Measurements from ENCODE around the gene GRM5.
"Not testable (repeated sequence)": the region's sequence is repeated elsewhere in the genome, so short reads cannot be mapped to it uniquely, and the experiment has no call there.

The GRM5 gene

GRCh38 chr11:88838139-88838538 is 227.6 kb downstream of the GRM5 start:
- DNase-seq (ENCODE audit: low read depth in 2 of 2), result not testable (repeated sequence)

GRCh38 chr11:88835709-88836108 is 230.1 kb downstream of the GRM5 start:
- DNase-seq (ENCODE audit: low read depth in 2 of 2), result not testable (repeated sequence)

- DNase-seq (ENCODE audit: low read depth in 2 of 2), result no peak
Observed at GRCh38 chr11:88831303-88831890, 234.4 kb downstream of the GRM5 start.

GRCh38 chr11:88827018-88827676 is 238.6 kb downstream of the GRM5 start:
- no peak for DNase-seq (ENCODE audit: low read depth in 2 of 2)

- no peak for DNase-seq (ENCODE audit: low read depth in 2 of 2)
Observed at GRCh38 chr11:88819616-88820015, 246.2 kb downstream of the GRM5 start.

GRCh38 chr11:88818978-88819377 is 246.8 kb downstream of the GRM5 start:
- DNase-seq (ENCODE audit: low read depth in 2 of 2), result no peak

- no peak for DNase-seq (ENCODE audit: low read depth in 2 of 2)
Observed at GRCh38 chr11:88815505-88815904, 250.3 kb downstream of the GRM5 start.

GRCh38 chr11:88814076-88814475 is 251.7 kb downstream of the GRM5 start:
- DNase-seq (ENCODE audit: low read depth in 2 of 2), result no peak

GRCh38 chr11:88813233-88813915 is 252.4 kb downstream of the GRM5 start:
- no peak for DNase-seq (ENCODE audit: low read depth in 2 of 2)

- no peak for DNase-seq (ENCODE audit: low read depth in 2 of 2)
Observed at GRCh38 chr11:88810420-88811097, 255.2 kb downstream of the GRM5 start.

- DNase-seq (ENCODE audit: low read depth in 2 of 2), result no peak
Observed at GRCh38 chr11:88809126-88809525, 256.7 kb downstream of the GRM5 start.

GRCh38 chr11:88807349-88807748 is 258.4 kb downstream of the GRM5 start:
- DNase-seq (ENCODE audit: low read depth in 2 of 2), result no peak

GRCh38 chr11:88806410-88806809 is 259.4 kb downstream of the GRM5 start:
- DNase-seq (ENCODE audit: low read depth in 2 of 2), result no peak

GRCh38 chr11:88801484-88802123 is 264.2 kb downstream of the GRM5 start:
- no peak for DNase-seq (ENCODE audit: low read depth in 2 of 2)

GRCh38 chr11:88799771-88800500 is 265.8 kb downstream of the GRM5 start:
- DNase-seq (ENCODE audit: low read depth in 2 of 2), result no peak

GRCh38 chr11:88790182-88790581 is 275.6 kb downstream of the GRM5 start:
- DNase-seq (ENCODE audit: low read depth in 2 of 2), result no peak

- no peak for DNase-seq (ENCODE audit: low read depth in 2 of 2)
Observed at GRCh38 chr11:88779577-88779976, 286.2 kb downstream of the GRM5 start.

- no peak for DNase-seq (ENCODE audit: low read depth in 2 of 2)
Observed at GRCh38 chr11:88770475-88771079, 295.2 kb downstream of the GRM5 start.

- no peak for DNase-seq (ENCODE audit: low read depth in 2 of 2)
Observed at GRCh38 chr11:88744140-88744539, 321.6 kb downstream of the GRM5 start.

GRCh38 chr11:88739524-88739923 is 326.3 kb downstream of the GRM5 start:
- DNase-seq (ENCODE audit: low read depth in 2 of 2), result no peak

- no peak for DNase-seq (ENCODE audit: low read depth in 2 of 2)
Observed at GRCh38 chr11:88709567-88709966, 356.2 kb downstream of the GRM5 start.
